Hematopoietic multipotent progenitor cell treated with erythropoietin and hydrocortisone succinate and interleukin-3 and kit ligand, for 8 days (in vitro differentiated cells): ENCODE data around the gene BTBD9.

ENCODE experiments used
- DNase-seq: peaks from one replicate; pipeline ENCODE4 v3.0.0-alpha.2; 2015

BTBD9 gene

DNA sequence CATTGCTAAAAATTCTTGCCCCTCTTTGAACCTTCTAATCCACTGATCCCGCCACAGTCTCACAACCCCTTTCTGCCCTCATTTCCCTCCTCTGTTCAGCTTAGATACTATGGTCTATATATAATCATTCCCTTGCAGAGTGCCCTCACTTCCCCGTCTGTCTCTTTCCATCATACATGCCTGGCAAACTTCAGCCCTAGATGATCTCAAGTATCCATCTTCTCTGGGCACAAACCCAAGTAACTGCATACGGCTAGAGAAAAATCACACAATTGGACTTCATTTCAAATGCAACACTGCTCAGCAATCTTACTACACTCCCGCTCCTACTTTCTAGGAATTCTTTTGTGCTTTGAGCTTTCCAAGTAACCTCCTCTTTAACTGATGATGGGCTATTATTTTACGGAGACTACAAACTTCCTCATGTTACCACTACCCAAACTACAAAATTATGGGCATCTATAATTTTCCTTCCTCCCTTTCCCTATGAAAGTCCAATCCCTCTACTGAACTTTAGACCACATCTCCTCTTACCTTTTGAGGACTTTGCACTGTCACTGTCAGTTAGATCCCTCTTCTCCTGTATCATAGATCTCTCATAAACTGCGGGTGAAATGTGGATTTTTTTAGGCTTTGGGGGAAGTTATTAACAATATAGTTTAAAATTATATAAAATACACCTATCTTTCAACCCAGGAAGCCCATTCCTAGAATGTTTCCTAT lies 135.6 kb downstream of the BTBD9 start:
- DNase-seq, result no peak

DNA sequence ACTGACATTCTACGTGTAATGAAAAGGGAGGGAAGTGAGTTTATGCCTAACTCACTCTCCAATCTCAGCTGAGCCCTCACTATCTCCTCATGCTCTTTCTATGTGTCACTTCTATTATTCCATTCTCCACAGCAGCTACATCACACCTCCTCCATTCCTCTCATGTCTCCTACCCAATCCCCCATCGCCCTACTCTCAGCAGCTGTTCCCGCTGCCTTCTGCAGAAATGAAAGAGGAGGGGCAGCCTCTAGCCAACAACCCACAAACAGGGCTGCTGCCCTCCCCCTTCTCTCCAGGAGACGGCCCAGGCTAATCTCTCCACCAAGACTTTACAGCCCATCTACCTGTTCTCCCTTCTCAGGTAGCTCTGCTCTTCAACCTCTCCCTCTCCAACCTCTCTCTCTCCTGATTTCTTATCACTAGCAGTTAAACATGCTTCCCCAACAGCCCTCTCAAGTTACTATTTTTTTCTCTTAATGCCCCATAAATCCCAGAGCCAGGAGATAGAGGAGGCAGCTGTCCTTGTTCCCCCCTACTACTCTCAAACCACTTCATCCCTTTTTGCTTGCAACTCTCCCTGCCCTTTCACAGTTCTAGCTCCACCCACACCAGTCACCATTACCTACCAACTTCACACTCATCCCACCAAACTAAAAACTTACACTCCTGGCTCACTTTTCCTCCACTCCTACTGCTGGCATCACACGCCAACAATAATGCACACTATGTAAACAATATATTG lies 136.5 kb downstream of the BTBD9 start:
- no peak for DNase-seq

DNA sequence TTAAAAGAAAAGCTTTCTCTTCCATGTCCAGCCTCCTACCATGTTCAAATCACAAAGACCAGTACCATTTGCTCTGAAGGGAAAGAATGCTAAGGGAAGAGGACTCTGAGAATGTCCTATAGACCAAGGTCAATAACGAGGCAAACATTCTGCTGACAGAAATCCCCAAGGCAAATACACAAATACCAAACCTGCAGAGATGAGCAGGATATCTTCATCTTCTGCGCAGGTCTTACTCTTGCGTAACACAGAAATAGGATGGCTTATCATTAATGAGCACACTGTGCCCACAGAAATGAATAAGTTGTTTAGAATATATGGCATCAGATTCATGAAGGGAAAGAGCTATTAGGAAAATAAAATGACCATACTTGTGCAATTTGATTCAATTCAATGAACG lies 137.3 kb downstream of the BTBD9 start:
- no peak for DNase-seq

DNA sequence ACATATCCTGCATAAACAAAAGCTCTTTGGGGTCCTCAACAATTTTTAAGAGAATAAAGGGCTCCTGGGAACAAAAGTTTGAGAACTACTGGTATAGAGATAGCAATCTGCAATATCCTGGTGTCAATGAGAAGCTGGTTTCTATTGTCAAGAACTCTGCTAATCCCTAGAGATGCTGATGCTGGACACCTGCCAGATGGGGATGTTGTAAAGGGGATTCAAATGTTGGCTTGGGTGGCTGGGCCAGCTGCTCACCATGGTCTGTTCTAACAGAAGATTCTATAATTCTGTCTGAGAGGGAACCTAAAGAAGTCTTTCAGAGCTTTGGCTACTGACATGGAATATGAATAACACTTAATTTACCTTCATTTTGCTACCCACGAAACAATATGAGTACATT lies 137.8 kb downstream of the BTBD9 start:
- DNase-seq, result no peak

DNA sequence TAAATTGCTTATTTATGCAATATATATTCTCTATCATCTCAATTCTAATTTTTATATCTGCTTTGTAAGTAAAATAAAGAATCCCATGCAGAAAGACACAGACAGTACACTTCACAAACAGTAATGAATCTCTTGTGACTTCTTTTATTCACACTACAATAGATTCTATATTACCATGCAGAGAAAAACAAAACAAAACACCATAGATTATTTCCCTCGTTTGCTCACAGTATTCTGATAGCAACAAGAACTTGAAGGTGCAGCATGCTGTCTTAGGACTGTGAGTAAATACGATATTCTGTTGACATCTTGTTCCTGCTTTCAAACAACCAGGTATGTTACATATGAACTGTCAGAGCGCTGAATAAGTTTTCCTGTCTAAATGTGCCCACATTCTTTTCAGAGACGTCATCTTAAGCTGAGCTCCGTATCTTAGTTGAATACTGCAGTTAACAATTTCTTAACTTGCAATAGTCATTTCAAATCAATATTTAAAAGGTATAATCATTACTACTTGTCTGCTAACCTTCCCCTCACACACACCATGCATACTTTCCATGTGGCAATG lies 140.1 kb downstream of the BTBD9 start:
- no peak for DNase-seq

DNA sequence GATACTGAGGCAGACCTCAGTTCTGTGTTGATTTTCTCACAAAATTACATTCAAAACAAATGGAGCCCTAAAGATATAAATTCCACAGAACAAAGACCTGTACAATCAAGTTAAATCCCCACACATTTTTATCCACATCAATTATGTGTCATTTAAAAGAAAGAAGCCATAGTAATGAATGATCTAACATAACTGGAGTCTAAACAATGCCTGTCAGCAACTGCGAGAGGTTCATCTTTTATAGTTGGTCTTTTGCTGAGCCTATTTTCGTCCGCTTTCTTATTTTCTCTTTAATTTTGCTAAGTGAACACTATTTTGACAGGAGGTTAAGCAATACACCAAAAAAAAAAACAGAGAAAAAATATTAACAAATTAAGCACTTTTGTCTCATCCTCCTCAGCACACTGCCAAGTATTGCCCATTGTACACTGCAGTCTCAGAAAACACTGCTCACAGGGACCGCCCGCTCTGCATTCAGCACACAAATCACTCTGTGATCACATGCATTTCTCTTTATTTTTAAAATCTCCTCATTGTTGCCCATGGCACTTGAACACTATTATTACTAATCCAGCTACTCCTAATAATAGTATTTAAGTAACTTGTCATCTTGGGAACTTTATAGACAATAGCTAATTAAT lies 140.8 kb downstream of the BTBD9 start:
- no peak for DNase-seq

DNA sequence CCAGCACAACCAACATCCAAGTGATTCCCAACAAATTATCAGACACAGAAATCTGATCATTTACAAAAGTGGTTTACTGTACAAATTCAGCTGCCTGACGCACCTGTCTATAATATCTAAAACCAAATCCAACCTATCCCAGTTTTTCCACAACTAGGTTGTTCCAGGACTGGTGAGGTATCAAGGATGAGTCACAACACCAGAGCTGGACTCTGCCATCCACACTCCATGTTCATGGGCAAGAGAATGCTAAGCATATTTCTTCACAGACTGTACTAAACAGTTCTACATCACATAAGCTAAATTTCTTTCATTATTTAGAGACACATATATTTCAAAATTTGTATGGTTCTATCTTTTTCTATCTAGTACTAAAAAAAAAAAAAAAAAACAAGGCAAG lies 141.6 kb downstream of the BTBD9 start:
- no peak for DNase-seq

DNA sequence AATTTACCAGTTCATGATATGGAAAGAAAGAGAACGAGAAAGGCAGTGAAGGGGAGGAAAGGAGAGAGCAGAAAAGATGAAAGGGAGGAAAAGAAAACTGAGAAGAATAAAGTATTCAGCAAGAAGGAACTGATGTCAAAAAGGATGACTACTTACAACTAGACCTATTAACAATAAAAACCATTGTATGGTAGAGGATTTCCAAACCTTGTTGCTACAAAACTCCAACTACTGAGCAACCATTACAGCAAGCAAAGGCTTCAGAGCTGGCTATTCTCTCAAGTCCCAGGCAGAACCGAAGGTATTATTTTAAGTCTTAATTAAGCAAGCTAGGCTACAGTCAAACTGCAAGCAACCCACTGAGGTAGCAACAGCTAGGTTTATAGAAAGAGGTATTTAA lies 142.2 kb downstream of the BTBD9 start:
- no peak for DNase-seq

DNA sequence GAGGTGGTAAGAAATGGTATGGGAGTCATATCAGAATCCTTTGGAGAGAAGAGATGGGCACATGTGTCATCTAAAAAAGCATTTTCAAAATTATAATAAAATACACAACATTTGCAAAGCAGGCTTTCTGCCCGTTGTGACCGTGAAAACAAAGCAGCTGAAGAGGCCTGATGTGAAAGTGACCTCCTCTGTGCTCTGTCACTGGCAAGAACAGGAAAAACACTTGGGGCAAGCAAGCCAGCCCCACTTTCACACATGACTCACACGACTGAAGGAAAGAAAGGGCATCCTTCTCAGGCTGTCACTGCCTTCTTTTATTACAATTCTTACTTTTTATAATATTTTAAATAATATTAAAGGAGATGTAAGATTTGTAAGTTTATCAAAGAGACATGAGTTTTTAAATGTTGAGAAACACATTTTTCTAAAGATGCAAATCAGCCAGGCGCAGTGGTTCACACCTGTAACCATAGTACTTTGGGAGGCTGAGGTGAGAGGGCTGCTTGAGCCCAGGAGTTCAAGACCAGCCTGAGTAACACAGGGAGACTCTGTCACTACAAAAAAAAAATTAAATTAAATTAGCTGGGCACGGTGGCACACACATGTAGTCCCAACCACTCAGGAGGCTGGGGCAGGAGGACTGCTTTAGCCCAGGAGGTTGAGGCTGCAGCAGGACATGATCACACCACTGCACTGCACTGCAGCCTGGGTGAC lies 143.7 kb downstream of the BTBD9 start:
- DNase-seq, result no peak

DNA sequence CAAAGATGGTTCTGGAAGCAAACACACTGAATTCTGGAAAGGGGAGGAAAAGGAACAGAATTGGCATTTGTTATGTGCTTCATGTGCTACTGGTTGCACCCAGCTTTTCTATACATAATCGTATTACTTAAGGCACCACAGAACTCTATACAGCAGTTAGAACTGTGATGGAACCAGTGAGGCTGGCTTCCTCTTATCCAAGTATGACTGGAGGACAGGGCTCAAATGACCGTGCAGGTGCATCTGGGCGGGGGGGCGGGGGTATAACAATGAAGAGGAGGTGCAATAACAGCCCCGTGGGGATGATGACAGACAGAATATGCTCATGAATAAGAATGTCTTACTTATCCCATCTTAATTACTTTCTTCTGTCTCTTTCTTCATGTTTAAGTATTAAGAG lies 144.2 kb downstream of the BTBD9 start:
- DNase-seq, result no peak

DNA sequence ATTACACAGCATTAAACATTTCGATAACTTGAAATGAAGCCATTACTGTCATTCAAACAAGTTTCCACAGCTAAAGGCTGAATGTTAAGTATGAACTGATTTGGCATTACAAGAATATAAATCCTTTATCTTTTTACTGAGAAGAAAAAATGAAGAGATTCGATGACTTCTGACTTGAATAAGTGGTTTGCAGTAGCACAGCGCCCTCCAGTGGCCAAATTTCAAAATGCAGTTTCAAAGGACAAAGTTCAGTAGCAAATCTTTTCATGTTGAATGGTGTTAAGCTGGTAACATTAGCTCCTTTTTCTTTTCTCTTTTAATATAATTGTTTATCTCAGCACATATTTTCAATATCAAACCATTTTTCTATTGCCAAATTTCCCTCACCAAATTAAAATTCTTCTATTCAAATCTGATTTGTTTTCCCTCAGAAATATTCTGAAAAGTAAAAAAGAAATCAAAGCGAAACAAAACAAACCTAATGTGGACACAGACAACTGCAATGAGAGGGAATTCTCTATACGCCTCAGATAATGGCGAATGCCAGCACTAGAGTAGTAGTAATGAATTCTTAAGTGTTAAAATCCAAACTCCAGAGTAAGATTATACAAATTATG lies 145.7 kb downstream of the BTBD9 start:
- DNase-seq, result peak; percentile 74

DNA sequence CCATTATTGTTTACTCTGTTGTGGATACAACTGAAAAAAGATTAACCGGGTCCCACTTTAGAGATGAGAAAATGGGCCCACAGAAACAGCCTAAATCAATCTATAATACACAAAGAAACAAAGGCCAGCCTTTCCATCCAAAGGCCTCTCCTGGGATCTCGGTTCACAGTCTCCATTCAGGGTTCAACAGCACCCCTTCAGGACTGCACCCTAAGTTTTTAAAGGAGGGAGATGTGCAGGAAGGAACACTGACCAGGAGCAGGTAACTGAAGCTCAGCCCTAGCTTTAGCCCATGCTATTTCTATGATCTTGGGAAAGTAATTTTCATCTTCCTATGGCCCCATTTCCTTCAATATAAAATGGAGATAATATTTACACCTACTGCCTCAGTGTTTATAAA lies 147.7 kb downstream of the BTBD9 start:
- DNase-seq, result no peak

DNA sequence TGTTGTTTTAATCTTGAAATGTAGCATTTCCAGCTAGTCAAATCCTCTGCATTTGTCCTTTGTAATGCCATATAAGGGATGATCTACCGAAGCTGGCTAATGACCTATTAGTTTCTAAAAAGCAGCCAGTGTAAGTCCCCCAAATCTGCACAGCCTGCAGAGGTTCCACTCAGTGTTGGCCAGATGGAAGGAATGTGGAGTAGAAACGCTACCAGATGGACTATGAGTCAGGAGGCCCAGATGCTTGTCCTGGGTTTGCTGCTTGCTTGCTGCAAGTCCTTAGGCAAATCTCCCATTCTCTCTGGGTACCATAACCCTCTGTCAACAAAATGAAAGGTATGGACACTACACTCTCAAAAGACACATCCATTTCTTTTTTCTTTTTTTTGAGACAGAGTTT lies 149.8 kb downstream of the BTBD9 start:
- DNase-seq, result no peak

DNA sequence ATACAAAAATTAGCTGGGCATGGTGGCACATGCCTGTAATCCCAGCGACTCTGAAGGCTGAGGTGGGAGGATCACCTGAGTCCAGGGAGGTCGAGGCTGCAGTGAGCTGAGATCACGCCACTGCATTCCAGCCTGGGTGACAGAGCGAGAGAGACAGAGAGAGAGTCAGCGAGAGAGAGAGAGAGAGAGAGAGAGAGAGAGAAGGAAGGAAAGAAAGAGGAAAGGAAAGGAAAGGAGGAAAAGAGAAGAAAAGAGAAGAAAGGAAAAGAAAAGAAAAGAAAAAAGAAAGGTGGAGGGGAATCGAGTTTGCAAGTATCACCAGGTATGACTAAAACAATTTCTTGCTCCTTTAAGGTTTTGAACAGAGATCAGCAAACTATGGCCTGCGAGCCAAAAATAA lies 152.3 kb downstream of the BTBD9 start:
- no peak for DNase-seq

DNA sequence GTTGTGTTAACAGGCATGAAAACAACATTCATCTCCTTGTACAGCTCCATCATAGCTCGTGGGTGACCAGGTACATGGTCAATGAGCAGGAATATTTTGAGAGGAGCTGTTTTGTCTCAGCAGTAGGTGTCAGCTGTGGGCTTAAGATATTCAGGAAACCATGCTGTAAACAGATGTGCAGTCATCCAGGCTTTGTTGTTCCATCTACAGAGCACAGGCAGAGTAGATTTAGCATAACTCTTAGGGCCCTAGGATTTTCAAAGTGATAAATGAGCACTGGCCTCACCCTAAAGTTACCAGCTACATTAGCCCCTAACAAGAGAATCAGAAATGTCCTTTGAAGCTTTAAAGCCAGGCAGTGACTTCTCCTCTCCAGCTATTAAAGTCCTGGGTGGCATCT lies 154.2 kb downstream of the BTBD9 start:
- no peak for DNase-seq

DNA sequence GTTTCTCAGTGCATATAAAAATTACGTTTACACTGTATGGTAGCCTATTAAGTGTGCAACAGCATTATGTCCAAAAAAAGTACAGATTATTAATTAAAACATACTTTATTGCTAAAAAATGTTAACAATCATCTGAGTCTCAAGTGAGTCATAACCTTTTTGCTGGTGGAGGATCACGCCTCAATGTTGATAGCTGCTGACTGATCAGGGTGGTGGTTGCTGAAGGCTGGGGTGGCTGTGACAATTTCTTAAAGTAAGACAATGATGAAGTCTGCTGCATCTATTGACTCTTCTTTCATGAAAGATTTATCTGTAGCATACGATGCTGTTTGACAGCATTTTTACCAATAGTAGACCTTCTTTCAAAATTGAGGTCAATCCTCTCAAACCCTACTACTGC lies 155.1 kb downstream of the BTBD9 start:
- DNase-seq, result no peak

DNA sequence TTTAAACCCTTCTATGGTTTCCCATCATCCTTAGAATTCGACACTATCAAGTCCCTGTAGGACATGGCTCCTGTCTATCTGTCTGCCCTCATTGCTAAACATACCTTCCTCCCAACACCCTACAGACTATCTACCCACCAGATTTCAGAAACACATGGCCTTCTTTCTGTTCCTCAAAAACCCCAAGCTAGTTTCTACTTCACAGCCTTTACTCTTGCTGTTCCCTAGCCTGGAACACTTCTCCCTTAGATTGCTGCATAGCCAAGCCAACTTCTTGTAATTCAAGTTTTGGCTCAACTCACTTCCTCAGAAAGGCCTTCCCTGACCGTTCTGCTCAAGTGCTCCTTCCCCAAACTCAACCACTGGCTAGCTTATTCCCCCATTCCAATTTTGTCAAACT lies 156.2 kb downstream of the BTBD9 start:
- no peak for DNase-seq

DNA sequence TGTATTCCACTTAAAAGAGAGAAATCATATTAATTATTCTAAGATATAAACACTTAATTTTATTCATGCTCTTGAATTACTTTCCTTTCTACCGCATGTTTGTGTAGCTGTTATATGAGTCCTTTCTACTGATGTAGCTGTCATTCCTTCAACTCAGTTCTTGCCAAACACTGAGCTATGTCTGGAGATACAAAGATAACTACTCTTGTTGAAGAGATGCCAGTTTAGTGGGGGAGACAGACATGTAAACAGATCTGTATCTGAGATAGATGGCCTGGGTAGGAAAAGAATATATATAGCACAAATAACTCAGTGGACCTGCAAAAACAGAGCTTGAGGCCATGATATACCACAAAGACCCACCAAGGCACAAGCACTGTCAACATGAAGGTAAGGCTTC lies 157.3 kb downstream of the BTBD9 start:
- DNase-seq, result no peak

DNA sequence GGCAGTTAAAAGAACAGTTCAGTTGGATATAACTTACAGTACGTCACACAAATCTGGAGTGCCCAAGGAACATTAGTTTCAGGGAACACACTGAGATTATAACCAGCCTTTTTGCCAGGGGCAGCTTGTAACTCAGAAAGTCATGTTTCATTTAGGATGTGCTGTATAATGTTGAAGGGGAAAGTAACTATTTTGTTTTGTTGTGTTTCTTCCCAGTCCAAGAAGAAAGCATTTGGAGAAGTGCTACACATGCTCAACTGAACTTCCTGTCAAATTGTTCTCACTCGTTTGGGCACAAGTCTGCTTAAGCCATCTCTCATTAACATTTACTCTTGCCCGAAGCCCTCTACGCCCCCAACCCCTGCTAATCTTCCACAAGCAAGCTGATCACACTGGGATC lies 157.9 kb downstream of the BTBD9 start:
- no peak for DNase-seq

DNA sequence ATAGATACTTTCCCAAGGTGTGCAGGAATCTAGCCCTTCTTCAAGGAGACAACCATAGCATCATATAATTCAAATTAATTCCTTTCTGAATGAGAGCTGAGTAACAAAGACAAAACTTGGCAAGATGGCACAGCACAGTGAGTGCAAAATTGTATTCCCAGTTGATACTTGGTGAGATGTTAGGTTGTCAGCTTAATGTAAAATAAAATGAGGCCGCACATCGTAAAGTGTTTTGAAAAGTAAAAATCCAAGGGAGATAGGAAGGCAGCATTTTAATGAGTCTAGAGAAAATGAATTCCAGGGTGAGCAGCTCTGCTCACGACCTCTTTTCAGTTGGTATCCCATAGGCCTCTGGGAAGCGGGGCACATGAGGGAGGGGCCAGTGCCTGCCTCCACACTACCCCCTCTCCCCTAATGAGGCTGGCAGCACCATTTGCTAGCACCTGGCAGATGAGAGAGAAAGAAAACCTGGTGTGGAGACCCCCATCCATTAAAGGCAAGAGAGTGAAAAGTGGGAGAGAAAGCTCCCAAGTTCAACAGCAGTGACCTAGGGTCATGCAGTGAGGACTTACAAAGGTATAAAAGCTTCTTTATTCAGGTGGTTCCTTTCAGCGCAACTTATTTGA lies 158.4 kb downstream of the BTBD9 start:
- no peak for DNase-seq

DNA sequence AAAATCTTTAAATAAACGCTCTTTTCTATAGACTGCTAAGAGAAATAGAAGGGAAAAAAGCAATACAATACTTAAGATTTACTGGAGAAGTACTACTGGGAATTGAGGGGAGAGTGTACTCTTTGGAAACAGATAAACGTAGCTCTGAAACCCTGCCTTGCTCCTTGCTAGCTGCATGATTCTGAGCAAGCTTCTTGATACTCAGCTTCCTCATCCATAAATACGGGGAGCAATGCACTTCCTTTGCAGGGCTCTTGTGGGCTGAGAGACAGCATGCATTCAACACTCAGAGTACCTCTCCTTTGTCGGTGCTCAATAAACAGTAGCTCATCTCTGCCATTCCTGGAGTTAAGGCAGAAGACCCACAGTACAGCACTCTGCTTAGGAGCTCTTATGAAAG lies 159.7 kb downstream of the BTBD9 start:
- DNase-seq, result no peak

DNA sequence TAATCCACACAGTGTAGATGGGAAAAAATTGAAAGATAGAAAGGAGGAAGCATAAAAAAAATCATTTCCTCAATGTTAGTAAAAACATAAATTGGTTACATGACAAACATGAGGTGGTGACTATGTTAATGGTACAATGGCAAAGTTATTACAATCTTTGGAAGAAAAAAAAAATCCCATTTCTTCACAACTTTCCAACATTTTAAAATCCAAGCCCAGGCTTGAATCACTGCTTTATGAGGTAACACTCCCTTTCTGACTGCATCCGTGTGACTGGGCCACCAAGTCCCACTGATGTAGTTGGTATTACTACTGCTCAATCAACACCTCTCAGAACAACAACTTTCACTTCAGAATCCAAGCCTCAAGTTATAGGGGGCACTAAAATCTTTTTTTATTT lies 160.4 kb downstream of the BTBD9 start:
- DNase-seq, result no peak
